ENCODE measurements around the gene TWF1.

TWF1 gene

DNA sequence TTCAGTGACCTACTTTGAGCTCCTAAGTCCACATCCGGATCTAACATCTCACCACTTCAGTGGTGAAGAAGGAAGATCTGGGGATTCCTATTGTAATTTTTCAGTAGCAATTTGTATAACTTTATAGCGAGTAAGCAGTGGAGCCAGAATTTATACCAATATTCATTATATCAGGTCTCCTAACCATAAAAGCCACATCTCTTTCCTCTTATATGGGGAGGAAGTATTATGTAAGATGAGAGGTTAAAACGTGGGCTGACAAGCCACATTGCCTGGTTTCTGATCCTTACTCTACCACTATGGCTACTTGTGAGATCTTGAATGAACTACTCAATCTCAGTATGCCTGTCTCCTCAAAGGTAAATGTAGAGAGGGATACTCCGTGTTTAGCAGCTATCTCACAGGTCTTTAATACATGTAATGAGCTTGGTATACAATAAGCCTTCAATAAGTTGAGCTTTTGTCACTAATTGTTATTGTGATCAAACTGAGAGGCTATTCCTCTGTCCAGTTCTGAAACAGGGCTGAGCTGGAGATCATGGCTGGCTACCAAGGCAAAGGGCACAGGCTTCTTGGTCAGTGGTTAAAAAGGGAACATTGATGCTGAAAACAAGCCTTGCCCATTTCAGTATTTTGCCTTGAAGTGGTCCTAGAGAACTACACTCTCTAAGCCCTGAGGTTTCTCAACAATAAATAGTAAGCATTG, 26.5 kb upstream of the TWF1 start:
- no peak overlapping the region for H3K4me3 ChIP-seq (replicated peaks; ENCODE audit: low read depth, low read length)
- no peaks in the 10 kb centered on the region for H3K27me3 ChIP-seq (replicated peaks; ENCODE audit: control insufficient read depth, insufficient read depth, low read length)
- H3K36me3 ChIP-seq (ENCODE audit: control insufficient read depth, insufficient read depth, low read length): no peaks in the 10 kb centered on the region
- DNase-seq (ENCODE audit: extremely low read depth, insufficient read length): no peak
- TF ChIP-seq, protein P1, sequence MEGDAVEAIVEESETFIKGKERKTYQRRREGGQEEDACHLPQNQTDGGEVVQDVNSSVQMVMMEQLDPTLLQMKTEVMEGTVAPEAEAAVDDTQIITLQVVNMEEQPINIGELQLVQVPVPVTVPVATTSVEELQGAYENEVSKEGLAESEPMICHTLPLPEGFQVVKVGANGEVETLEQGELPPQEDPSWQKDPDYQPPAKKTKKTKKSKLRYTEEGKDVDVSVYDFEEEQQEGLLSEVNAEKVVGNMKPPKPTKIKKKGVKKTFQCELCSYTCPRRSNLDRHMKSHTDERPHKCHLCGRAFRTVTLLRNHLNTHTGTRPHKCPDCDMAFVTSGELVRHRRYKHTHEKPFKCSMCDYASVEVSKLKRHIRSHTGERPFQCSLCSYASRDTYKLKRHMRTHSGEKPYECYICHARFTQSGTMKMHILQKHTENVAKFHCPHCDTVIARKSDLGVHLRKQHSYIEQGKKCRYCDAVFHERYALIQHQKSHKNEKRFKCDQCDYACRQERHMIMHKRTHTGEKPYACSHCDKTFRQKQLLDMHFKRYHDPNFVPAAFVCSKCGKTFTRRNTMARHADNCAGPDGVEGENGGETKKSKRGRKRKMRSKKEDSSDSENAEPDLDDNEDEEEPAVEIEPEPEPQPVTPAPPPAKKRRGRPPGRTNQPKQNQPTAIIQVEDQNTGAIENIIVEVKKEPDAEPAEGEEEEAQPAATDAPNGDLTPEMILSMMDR (IDR thresholded peaks at IDR 0.05; ENCODE audit: insufficient read depth, low read length, poor library complexity, severe bottlenecking): no peak

DNA sequence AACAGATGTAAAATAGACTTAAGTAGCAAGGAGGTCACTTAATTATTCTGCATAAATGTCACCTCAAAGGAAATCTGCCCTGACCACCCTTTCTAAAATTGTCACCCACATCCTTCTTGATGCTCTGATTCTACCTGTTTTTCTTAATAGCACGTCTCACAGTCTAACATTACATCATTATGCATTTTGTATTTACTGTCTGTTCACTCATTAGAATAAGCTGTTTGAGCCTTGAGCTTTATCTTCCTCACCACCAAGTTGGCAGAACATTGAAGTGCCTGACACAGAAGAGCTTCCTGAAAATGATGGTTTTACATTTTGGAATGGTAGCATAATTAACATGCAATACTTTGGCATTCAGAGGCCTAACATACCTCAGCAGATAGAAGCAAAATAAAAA, 21.0 kb upstream of the TWF1 start:
- DNase-seq (ENCODE audit: extremely low read depth, insufficient read length): no peak
- TF ChIP-seq, protein P1 (IDR thresholded peaks at IDR 0.05; ENCODE audit: insufficient read depth, low read length, poor library complexity, severe bottlenecking): no peak

DNA sequence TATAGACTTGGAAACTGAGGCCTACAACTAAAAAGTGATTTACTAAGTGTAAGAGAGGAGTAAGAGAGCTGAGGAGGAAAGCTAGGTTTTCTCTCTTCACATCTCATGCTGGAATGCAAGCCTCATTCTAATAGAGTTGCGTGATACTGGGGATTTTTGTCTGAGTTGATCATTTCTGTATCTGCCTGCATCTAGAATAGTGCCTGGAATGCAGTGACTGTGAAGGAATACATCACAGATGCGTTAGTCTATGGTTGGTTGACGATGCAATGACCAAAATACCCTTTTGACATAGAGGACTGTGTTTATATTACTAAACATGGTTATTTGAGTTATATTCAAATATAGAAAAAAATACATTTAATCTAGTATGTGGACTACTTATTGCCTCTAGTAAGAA, 20.6 kb upstream of the TWF1 start:
- DNase-seq (ENCODE audit: extremely low read depth, insufficient read length): no peak
- Histone ChIP-seq H3K36me3 (ENCODE audit: control insufficient read depth, insufficient read depth, low read length) (no peaks in the 10 kb centered on the region), H3K4me3 (replicated peaks; ENCODE audit: low read depth, low read length) (no peak overlapping the region), H3K27me3 (replicated peaks; ENCODE audit: control insufficient read depth, insufficient read depth, low read length) (no peaks in the 10 kb centered on the region)
- TF ChIP-seq, protein P1 (IDR thresholded peaks at IDR 0.05; ENCODE audit: insufficient read depth, low read length, poor library complexity, severe bottlenecking): no peak

More for the DNA sequence above, 21.0 kb upstream of the TWF1 start:
- H3K36me3 ChIP-seq (ENCODE audit: control insufficient read depth, insufficient read depth, low read length): no peaks in the 10 kb centered on the region
- H3K4me3 ChIP-seq (replicated peaks; ENCODE audit: low read depth, low read length): no peak overlapping the region
- H3K27me3 ChIP-seq (replicated peaks; ENCODE audit: control insufficient read depth, insufficient read depth, low read length): no peaks in the 10 kb centered on the region

DNA sequence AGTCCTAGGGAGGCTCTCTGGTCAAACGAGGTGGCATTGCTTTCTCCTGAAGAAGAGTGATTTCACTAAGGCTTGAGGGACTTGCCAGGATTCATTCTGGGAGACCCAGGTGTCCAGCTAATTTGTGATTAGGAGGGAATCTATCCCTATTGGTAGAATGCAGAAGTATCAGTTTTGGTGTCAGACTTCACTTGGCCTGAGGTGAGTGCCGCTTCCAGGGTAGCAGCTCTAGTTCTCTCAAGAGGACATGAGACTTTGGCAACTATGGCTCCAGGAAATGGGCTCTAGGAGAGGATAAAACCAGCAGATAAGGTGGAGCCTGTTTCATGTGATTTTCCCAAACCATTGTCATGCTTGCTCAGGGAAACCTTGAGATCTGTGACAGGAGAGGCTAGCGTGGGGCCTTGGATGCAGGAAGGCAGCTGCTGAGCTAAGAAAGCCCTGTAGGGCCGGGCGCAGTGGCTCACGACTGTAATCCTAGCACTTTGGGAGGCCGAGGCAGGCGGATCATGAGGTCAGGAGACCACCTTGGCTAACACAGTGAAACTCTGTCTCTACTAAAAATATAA, 18.2 kb upstream of the TWF1 start:
- TF ChIP-seq, protein P1 (IDR thresholded peaks at IDR 0.05; ENCODE audit: insufficient read depth, low read length, poor library complexity, severe bottlenecking): no peak
- no peaks in the 10 kb centered on the region for H3K36me3 ChIP-seq (ENCODE audit: control insufficient read depth, insufficient read depth, low read length)
- no peak overlapping the region for H3K4me3 ChIP-seq (replicated peaks; ENCODE audit: low read depth, low read length)
- DNase-seq (ENCODE audit: extremely low read depth, insufficient read length): no peak
- no peaks in the 10 kb centered on the region for H3K27me3 ChIP-seq (replicated peaks; ENCODE audit: control insufficient read depth, insufficient read depth, low read length)

DNA sequence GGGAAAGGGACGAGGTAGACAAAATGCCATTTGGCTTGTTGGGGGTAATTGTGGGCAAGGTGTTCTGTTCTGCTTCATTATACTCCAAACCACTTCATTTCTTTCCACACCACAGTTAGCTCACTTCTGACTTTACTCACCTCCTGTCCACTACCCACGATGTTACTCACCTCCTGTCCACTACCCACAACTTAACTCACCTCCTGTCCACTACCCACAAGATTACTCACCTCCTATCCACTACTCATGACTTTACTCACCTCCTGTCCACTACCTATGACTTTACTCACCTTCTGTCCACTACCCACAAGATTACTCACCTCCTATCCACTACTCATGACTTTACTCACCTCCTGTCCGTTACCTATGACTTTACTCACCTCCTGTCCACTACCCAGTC, 10.1 kb upstream of the TWF1 start:
- Histone ChIP-seq H3K27me3 (replicated peaks; ENCODE audit: control insufficient read depth, insufficient read depth, low read length) (no peaks in the 10 kb centered on the region), H3K36me3 (ENCODE audit: control insufficient read depth, insufficient read depth, low read length) (no peaks in the 10 kb centered on the region), H3K4me3 (replicated peaks; ENCODE audit: low read depth, low read length) (no peak overlapping the region)
- no peak for DNase-seq (ENCODE audit: extremely low read depth, insufficient read length)
- TF ChIP-seq, protein P1 (IDR thresholded peaks at IDR 0.05; ENCODE audit: insufficient read depth, low read length, poor library complexity, severe bottlenecking): no peak

All from GM06990 (cell line).